Heart left ventricle (tissue), 16 donors: ENCODE measurements around the gene ERLEC1. TPM values are rescaled to one million over a fixed set of nuclear protein-coding genes. Genes with fewer than 3 reads are reported as not detected.

Experiments
- ATAC-seq, 4 donors: fragments of 200-7000 bp; cut with Tn5 transposase; one replicate each; pipeline ENCODE4 v1.9.1; 2020 to 2022; ENCODE audit warnings: moderate library complexity in 4 of 4, mild to moderate bottlenecking in 3 of 4, moderate number of reproducible peaks in 1 of 4
- DNase-seq, 5 donors: peaks; one replicate each; pipeline ENCODE4 v3.0.0-alpha.2; 2020
- H3K27ac ChIP-seq, 12 donors: fragments of 200-600 bp; sonication (generic) in 4 of 12; one replicate each; pipeline versions ENCODE4 v1.5.0 to v1.8.0; 2016 to 2022; ENCODE audit warnings: mild to moderate bottlenecking in 2 of 12
- H3K27me3 ChIP-seq, 9 donors: fragments of 200-600 bp; sonication (generic) in 2 of 9; one replicate each; pipeline versions ENCODE4 v1.5.1 to v1.8.0; 2016 to 2022; ENCODE audit warnings: mild to moderate bottlenecking in 3 of 9
- H3K36me3 ChIP-seq, 9 donors: fragments of 200-600 bp; sonication (generic) in 2 of 9; one replicate each; pipeline versions ENCODE4 v1.5.0 to v1.8.0; 2018 to 2022; ENCODE audit warnings: mild to moderate bottlenecking in 2 of 9
- H3K4me1 ChIP-seq, 12 donors: fragments of 200-600 bp; sonication (generic) in 4 of 12; one replicate each; pipeline versions ENCODE4 v1.5.0 to v1.8.0; 2016 to 2022; ENCODE audit warnings: mild to moderate bottlenecking in 3 of 12
- H3K4me3 ChIP-seq, 12 donors: fragments of 200-600 bp; sonication (generic) in 4 of 12; one replicate each; pipeline versions ENCODE4 v1.5.0 to v1.8.0; 2017 to 2022; ENCODE audit warnings: mild to moderate bottlenecking in 9 of 12, moderate library complexity in 4 of 12
- H3K9me3 ChIP-seq, 12 donors: fragments of 200-600 bp; sonication (generic) in 4 of 12; one replicate each; pipeline versions ENCODE4 v1.5.0 to v1.8.0; 2016 to 2022; ENCODE audit warnings: mild to moderate bottlenecking in 1 of 12
- POLR2A ChIP-seq, 2 donors: fragments of 450-650 bp; IDR thresholded peaks; one replicate each; pipeline ENCODE4 v1.6.1; 2017; ENCODE audit warnings: antibody characterized with exemption in 2 of 2, mild to moderate bottlenecking in 2 of 2, moderate library complexity in 2 of 2
- WGBS, 4 donors: extraction: QIAGEN DNeasy Blood & Tissue Kit in 2 of 4; methylation state at CpG; one replicate each; pipeline versions ENCODE4 v1.1.5 to v1.1.7; 2013 to 2018; 5-methylcytosine and 5-hydroxymethylcytosine counted together
- intact Hi-C, 10 donors: fragments of 100-400 bp; cut with DNase I; formaldehyde crosslinking; loops; one replicate each; pipeline versions ENCODE4 v1.11.1 to v1.14.2; 2022
- polyA plus RNA-seq, 2 donors: library from polyadenylated mRNA; stranded (reverse); fragments of 200-250 nt; gene quantifications; one replicate each; pipeline ENCODE4 v1.2.3, GENCODE V29; 2013
- total RNA-seq, 9 donors: library from RNA; depleted of rRNA in 2 of 9; stranded (reverse); fragments of >200 nt in 2 of 9; fragmentation: NEBNext Ultra II Directional in 3 of 9; extraction: Animal tissue kit (Norgen Biotek cat#: 25700) in 3 of 9; gene quantifications; one replicate each; pipeline versions ENCODE4 v1.1.0 to v1.2.4, GENCODE V29; 2016 to 2023
- TF ChIP-seq, protein P1 (sequence below), 12 donors: fragments of 200-600 bp; sonication (generic) in 4 of 12; IDR thresholded peaks; one replicate each; pipeline versions ENCODE4 v1.5.0 to v1.8.0; 2018 to 2022; ENCODE audit warnings: antibody characterized with exemption in 12 of 12, mild to moderate bottlenecking in 5 of 12
- donor health status: ischemic (EF 13 %, LVEDD 7.1; RV severe dilation, severe dysfunction).
- donor health status: healthy with polysubstance abuse.
- donor health status: DM: no; HTN: yes; CAD: no.
- donor health status: DM: no; HTN: no; CAD: no.
- donor health status: ischemic (EF 25% LVEDD 6.9; RV normal size, moderate dysfunction).
- donor health status: ischemic (EF 25% LVEDD 5.7; RV mildly dilated, moderate dysfunction).
- donor health status: healthy.
- donor health status: DM: yes; HTN: yes; CAD: no.
- donor health status: ischemic (EF 35%, LVEDD 5.7; RV mildly dilated, moderate dysfunction).
- donor health status: nonischemic (EF 11% LVEDD 7.7; RV severe dilation, severe dysfunction).
- donor health status: DM: yes; HTN: yes; CAD: no.
- donor health status: PGD.
- donor health status: ischemic (EF 29% LVEDD 5.4; RV normal size, mild dysfunction).
- donor health status: nonischemic (EF 23%, LVEDD 6.1; RV moderate dilation, normal function).

The ERLEC1 gene
- total and polyA plus RNA-seq, 11 donors, result 14.6 to 63.6 (median 42.7) TPM

DNA sequence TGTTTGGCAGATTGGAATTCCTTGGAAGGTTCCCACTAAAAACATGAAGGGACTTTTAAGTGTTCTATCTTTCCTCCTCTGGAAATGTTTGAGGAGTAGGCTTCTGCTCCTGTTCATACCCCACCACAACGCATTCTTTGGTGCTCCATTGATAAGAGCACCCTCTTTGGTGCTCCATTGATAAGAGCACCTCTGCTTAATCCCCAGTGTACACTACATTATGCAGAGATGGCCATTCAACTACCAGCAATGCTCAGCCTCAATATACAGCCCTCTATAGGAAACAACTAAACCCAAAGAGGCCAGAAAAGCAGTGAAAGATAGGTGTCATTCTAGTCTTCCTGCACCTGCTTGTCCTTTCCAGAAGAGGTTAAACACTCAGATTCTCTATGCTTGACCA is 21.1 kb upstream of the ERLEC1 start:
- intact Hi-C loops, result no loop called here
- DNase-seq (no peak), ATAC-seq (no peak)
- Histone ChIP-seq H3K4me3 (no peak overlapping the region), H3K27ac (no peak overlapping the region), H3K36me3 (peaks cover 0 to 32% (median 21%) of the 10 kb centered on the region in 9 donors), H3K4me1 (peaks cover 0 to 18% (median 7%) of the 10 kb centered on the region in 12 donors), H3K9me3 (no peaks in the 10 kb centered on the region), H3K27me3 (no peaks in the 10 kb centered on the region)
- TF ChIP-seq, protein P1, sequence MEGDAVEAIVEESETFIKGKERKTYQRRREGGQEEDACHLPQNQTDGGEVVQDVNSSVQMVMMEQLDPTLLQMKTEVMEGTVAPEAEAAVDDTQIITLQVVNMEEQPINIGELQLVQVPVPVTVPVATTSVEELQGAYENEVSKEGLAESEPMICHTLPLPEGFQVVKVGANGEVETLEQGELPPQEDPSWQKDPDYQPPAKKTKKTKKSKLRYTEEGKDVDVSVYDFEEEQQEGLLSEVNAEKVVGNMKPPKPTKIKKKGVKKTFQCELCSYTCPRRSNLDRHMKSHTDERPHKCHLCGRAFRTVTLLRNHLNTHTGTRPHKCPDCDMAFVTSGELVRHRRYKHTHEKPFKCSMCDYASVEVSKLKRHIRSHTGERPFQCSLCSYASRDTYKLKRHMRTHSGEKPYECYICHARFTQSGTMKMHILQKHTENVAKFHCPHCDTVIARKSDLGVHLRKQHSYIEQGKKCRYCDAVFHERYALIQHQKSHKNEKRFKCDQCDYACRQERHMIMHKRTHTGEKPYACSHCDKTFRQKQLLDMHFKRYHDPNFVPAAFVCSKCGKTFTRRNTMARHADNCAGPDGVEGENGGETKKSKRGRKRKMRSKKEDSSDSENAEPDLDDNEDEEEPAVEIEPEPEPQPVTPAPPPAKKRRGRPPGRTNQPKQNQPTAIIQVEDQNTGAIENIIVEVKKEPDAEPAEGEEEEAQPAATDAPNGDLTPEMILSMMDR (IDR thresholded peaks at IDR 0.05), result no peak
- no peak for TF ChIP-seq POLR2A (IDR thresholded peaks at IDR 0.05)
- 81 to 100% (median 85%) methylated on average over 1 of the region's 1 CpG for WGBS, 4 donors

DNA sequence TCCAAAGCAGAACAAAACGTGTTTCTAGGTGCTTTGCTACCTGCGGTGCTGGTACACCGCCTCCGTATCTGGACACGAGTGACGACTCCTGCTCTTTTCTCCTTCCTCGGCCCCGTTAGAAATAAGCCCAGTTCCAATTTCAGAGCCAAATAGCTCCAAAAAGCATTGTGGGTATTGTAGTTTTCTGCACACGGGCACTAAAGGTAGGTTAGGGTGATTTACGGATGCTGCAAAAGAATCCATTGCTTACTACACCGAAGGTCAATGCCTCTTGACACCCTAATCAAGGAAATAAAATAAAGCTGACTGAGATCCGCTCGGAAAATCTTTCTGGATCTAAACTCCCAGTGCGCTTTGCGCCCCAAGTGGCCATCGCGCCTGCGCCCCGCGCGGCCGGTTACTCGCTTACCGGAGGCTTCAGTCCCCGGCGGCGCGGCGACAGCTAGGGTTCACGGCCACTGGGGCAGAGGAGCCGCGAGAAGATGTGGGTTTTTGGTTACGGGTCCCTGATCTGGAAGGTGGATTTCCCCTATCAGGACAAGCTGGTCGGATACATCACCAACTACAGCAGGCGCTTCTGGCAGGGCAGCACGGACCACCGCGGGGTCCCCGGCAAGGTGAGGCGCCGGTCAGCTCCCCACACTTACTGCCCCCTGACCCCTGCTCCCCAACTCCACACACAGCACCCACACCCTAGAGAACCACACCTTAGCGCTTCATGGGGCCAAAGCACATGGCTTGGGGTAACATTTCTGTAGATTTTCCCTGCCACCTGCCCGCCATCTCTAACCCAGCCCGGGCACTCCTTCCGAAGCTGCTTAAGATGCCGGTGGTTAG is 19.2 kb upstream of the ERLEC1 start, which contains the start of gene CHAC2:
Gene CHAC2 (plus strand): TSS at position 400 of the 837 bp plus-strand sequence. CDS start 83 bp downstream, at position 483.
- DNase-seq (peak; percentile 84 to 93 (median 89)), ATAC-seq (peak; percentile 89 to 97 (median 96))
- no peaks in the 10 kb centered on the region for H3K27me3 ChIP-seq
- intact Hi-C loops, result no loop called here
- peaks cover 0 to 22% (median 8%) of the 10 kb centered on the region in 9 donors for H3K36me3 ChIP-seq
- 0 to 1% (median 0%) methylated on average over 31 to 46 of the region's 46 CpGs for WGBS, 4 donors
- H3K27ac ChIP-seq, result peak within 1 kb of the TSS in 11 of 12 donors; percentile 54 to 91 (median 83)
- peak within 1 kb of the TSS; percentile 58 to 91 (median 77) for H3K4me3 ChIP-seq
- peak in 1 of 2 donors; percentile 42 for TF ChIP-seq POLR2A (IDR thresholded peaks at IDR 0.05)
- TF ChIP-seq, protein P1 (IDR thresholded peaks at IDR 0.05), result peak; percentile 16 to 64 (median 46)
- peaks cover 0 to 18% (median 7%) of the 10 kb centered on the region in 12 donors for H3K4me1 ChIP-seq
- no peaks in the 10 kb centered on the region for H3K9me3 ChIP-seq

DNA sequence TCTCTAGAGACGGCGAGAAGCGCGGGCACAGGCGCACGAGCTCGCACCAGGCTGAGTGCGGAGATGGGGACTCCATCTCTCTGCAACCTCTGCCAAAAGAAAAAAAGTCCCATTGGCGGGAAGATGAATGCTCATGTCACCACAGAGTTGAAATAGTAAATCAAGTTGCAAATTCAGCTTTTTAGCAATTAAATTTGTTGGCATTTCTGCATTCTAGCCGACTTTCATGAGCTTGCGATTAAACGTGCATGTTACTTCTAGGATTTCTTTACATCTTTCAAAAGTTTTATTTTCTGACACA is 18.7 kb upstream of the ERLEC1 start:
- no peak for DNase-seq
- intact Hi-C loops, result no loop called here

More for the DNA sequence above, 18.7 kb upstream of the ERLEC1 start:
- H3K9me3 ChIP-seq, result no peaks in the 10 kb centered on the region
- peak overlapping the region; percentile 58 to 91 (median 77) for H3K4me3 ChIP-seq
- H3K36me3 ChIP-seq, result peaks cover 0 to 17% (median 3%) of the 10 kb centered on the region in 9 donors
- H3K27ac ChIP-seq, result peak overlapping the region in 9 of 12 donors; percentile 55 to 91 (median 83)
- peak in 1 of 4 donors; percentile 49 for ATAC-seq
- WGBS, 4 donors, result 1 to 4% (median 2%) methylated on average over 12 of the region's 12 CpGs
- no peaks in the 10 kb centered on the region for H3K27me3 ChIP-seq
- peaks cover 0 to 18% (median 7%) of the 10 kb centered on the region in 12 donors for H3K4me1 ChIP-seq
- TF ChIP-seq POLR2A (IDR thresholded peaks at IDR 0.05), result no peak
- TF ChIP-seq, protein P1 (IDR thresholded peaks at IDR 0.05), result no peak
